Measurements from ENCODE around the gene RPL31. TPM values are rescaled to one million over a fixed set of nuclear protein-coding genes. Genes with fewer than 3 reads are reported as not detected.

The RPL31 gene
- total RNA-seq, 1 experiment from 2014 or later = 1,893 TPM

DNA sequence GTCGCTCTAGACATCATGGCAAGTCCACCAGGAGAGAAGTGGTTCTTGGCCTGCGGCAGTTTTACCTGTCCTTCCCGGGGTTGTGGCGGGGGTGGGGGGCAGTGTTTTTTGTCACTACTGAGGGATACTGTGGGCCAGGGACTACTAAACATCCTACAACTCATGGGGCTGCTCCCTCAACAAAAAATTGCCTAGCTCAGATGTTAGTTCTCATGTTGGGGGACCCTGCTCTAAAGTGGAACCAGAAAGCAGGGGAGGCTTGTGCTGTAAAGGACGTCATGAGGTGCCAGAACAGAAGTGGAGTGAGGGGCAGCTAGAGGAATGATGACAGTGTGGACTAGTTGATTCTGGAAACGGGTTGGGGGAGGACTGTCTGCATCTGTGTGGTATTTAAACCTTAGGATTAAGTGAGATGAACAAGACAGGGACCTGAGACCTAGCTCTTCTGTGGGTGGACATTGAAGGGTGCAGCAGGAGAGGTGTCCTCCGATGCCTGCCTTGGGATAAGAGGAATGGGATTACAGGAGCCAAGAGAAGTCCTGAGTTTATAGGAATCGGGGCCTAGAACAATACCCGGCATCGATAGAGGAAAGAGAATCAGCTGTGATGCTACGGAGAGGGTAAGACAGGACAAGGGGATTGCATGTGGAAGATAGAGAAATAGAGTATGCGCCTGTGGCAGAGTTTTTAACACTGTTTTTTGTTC, 2.7 kb downstream of the RPL31 start:
- no CpG with 5 or more reads among the region's 12 CpGs for WGBS (ENCODE audit: extremely low coverage, insufficient read length, low lambda C conversion rate)
- H3K79me1 ChIP-seq (ENCODE audit: insufficient read depth, low read depth, low read length, poor library complexity, severe bottlenecking) = no peaks in the 10 kb centered on the region
- H3K79me2 ChIP-seq (ENCODE audit: insufficient read depth, low read length) = peaks cover 15% of the 10 kb centered on the region; the same call in 1 of the 2 replicates
- Mint-ChIP-seq H3K27ac (peak overlapping the region; percentile 95 to 99 (median 98)), H3K27me3 (ENCODE audit: low read depth) (peaks cover 9% of the 10 kb centered on the region), H3K9me3 (peaks cover 5% of the 10 kb centered on the region in 2 experiments; a peak in 4 of 5 replicates), H3K36me3 (ENCODE audit: insufficient read depth in 1 of 3, low read depth in 3 of 3) (peaks cover 64 to 70% (median 70%) of the 10 kb centered on the region in 3 experiments), H3K4me1 (peaks cover 34 to 47% of the 10 kb centered on the region in 2 experiments), H3K4me3 (peak overlapping the region; percentile 87 to 98)
- no peak overlapping the region for H3K23ac ChIP-seq (ENCODE audit: insufficient read length, low read depth, low read length)
- peaks cover 8% of the 10 kb centered on the region for H3K23me2 ChIP-seq (ENCODE audit: insufficient read length, low read depth, low read length, poor library complexity, severe bottlenecking)
- no peak overlapping the region for H3K4ac ChIP-seq (ENCODE audit: low read depth, low read length)
- no peak overlapping the region for H2BK15ac ChIP-seq (ENCODE audit: low read depth, low read length)
- no peak overlapping the region for H4K91ac ChIP-seq (ENCODE audit: insufficient read length, low read depth, low read length)
- peak overlapping the region; percentile 29 for H3K9ac ChIP-seq (ENCODE audit: extremely low read depth, insufficient read length, low read length)
- H4K20me1 ChIP-seq (ENCODE audit: control insufficient read depth, insufficient read depth, insufficient read length) = no peaks in the 10 kb centered on the region
- no peak overlapping the region for H2BK12ac ChIP-seq (ENCODE audit: insufficient read length, low read depth, low read length)
- no peaks in the 10 kb centered on the region for H3K9me3 ChIP-seq (ENCODE audit: control insufficient read depth, low read depth, low read length)
- TF ChIP-seq, protein P1, sequence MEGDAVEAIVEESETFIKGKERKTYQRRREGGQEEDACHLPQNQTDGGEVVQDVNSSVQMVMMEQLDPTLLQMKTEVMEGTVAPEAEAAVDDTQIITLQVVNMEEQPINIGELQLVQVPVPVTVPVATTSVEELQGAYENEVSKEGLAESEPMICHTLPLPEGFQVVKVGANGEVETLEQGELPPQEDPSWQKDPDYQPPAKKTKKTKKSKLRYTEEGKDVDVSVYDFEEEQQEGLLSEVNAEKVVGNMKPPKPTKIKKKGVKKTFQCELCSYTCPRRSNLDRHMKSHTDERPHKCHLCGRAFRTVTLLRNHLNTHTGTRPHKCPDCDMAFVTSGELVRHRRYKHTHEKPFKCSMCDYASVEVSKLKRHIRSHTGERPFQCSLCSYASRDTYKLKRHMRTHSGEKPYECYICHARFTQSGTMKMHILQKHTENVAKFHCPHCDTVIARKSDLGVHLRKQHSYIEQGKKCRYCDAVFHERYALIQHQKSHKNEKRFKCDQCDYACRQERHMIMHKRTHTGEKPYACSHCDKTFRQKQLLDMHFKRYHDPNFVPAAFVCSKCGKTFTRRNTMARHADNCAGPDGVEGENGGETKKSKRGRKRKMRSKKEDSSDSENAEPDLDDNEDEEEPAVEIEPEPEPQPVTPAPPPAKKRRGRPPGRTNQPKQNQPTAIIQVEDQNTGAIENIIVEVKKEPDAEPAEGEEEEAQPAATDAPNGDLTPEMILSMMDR (conservative IDR thresholded peaks at IDR 0.05) = no peak
- H2AK5ac ChIP-seq (ENCODE audit: insufficient read length, low read length) = no peak overlapping the region
- peak overlapping the region; percentile 14 for H3K27ac ChIP-seq (ENCODE audit: insufficient read length, low read depth, low read length)
- no peak overlapping the region for H3T11ph ChIP-seq (ENCODE audit: low read length)
- DNase-seq = no peak
- H3K18ac ChIP-seq (ENCODE audit: insufficient read length, low read depth, low read length) = no peak overlapping the region
- no peak overlapping the region for H4K8ac ChIP-seq (replicated peaks; ENCODE audit: insufficient read length, low read depth, low read length)
- no peak overlapping the region for H2BK120ac ChIP-seq (ENCODE audit: low read depth, low read length, poor library complexity, severe bottlenecking)
- H3K27me3 ChIP-seq (ENCODE audit: insufficient read depth, low read length) = no peaks in the 10 kb centered on the region
- H4K5ac ChIP-seq (ENCODE audit: insufficient read length, low read depth, low read length) = no peak overlapping the region
- peak overlapping the region; percentile 14 for H3K4me2 ChIP-seq (ENCODE audit: insufficient read depth, insufficient read length, low read length)
- no peak overlapping the region for H2BK20ac ChIP-seq (ENCODE audit: low read depth, low read length, poor library complexity, severe bottlenecking)
- no peak overlapping the region for H2BK5ac ChIP-seq (ENCODE audit: insufficient read length, low read length)
- H3K4me1 ChIP-seq (ENCODE audit: insufficient read depth, low read length) = peaks cover 3% of the 10 kb centered on the region; the same call in 1 of the 2 replicates
- H3K14ac ChIP-seq (ENCODE audit: insufficient read depth, low read length) = no peak overlapping the region
- no peak overlapping the region for H3K56ac ChIP-seq (ENCODE audit: insufficient read length, low read depth, low read length)
- no peak overlapping the region for H2AFZ ChIP-seq (ENCODE audit: low read length)
